ENCODE results near the gene ARHGAP27.

DNA sequence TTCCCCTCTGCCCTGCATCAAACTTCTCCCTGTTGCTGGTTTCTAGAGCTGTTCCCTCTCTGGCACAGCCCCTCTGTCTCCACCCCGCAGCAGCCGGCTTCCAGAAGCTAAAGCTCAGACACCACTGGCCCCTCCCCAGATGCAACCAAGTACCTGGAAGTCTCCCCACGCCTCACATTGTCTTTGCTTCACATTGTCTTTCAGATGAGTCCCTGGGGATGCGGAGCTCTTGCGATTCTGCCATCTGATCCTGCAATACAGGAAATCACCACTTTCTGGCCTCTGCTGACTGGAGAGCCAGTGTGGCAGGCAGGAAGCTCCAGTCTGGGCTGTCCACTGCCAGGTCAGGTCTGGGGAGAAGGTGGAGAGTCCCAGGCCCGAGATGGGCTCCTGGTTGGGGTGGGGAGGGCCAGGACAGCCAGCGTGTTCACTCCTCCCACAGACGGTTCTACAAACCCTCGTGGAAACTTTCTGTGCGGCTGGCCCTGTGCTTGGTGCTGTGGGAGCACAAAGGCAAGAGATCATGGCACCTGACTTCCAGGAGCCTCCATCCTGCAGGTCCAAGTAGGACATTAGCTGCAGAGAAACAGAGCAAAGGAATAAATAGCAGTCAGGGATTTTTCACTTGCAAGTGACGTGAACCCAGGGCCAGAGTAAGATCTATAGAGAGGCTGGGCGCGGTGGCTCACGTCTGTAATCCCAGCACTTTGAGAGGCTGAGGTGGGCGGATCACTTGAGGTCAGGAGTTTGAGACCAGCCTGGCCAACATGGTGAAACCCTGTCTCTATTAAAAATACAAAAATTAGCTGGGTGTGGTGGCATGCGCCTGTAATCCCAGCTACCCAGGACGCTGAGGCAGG lies 67.9 kb downstream of the ARHGAP27 start:
- TF ChIP-seq CTCF (IDR thresholded peaks at IDR 0.05) (no peak), POLR2A (IDR thresholded peaks at IDR 0.05) (no peak)
